GM12872 (cell line): ENCODE results near the gene PBX4.

Experiments
- CTCF ChIP-seq: IDR thresholded peaks from 3 replicates; pipeline ENCODE4 v1.5.1; 2011; ENCODE audit warnings: low read depth, mild to moderate bottlenecking, low read length, moderate library complexity; ENCODE audit not compliant: insufficient read depth

PBX4 gene

GRCh38 chr19:19530423-19530804 is 88.1 kb downstream of the PBX4 start:
- no peak for TF ChIP-seq CTCF

- TF ChIP-seq CTCF, result no peak
Observed at GRCh38 chr19:19529783-19530422, 88.6 kb downstream of the PBX4 start.

GRCh38 chr19:19528721-19529490 is 89.6 kb downstream of the PBX4 start, which contains the start of gene YJEFN3:
Gene YJEFN3 (plus strand): TSS chr19:19528911. CDS start chr19:19528933, 22 bp downstream.
- no peak for TF ChIP-seq CTCF

- TF ChIP-seq CTCF, result no peak
Observed at GRCh38 chr19:19527674-19528625, 90.5 kb downstream of the PBX4 start.

- TF ChIP-seq CTCF, result no peak
Observed at GRCh38 chr19:19527371-19527656, 91.2 kb downstream of the PBX4 start.

- no peak for TF ChIP-seq CTCF
Observed at GRCh38 chr19:19526581-19527370, 91.7 kb downstream of the PBX4 start.
